ENCODE data around the gene MPST. TPM values are rescaled to one million over a fixed set of nuclear protein-coding genes. Genes with fewer than 3 reads are reported as not detected.
A peak's percentile ranks its signal among the peaks of the same experiment; 100 is the strongest.

The MPST gene
- total RNA-seq, 2 experiments from 2014 or later: 8.5 to 9.1 TPM

- intact Hi-C loops (cut with micrococcal nuclease): no loop called here
- ATAC-seq (no peak), DNase-seq (no peak)
- peaks cover 7% of the 10 kb centered on the region for H3K36me3 Mint-ChIP-seq (ENCODE audit: low read depth)
- H3K27ac Mint-ChIP-seq: no peak overlapping the region
- no peaks in the 10 kb centered on the region for H3K27me3 Mint-ChIP-seq
- TF ChIP-seq CTCF (IDR thresholded peaks at IDR 0.05): no peak
- no peaks in the 10 kb centered on the region for H3K9me3 Mint-ChIP-seq
- CTCF ChIA-PET: interaction anchor here (0.6 to 2.0 kb wide), 7 partner anchors 9 to 401 kb away, joined by 3 to 16 read pairs (median 3); no protein-coding TSS in a partner anchor
- peaks cover 14% of the 10 kb centered on the region for H3K4me1 Mint-ChIP-seq (ENCODE audit: low read depth)
- POLR2A ChIA-PET: interaction anchor here (1.1 to 1.6 kb wide), 3 partner anchors 11 to 139 kb away, joined by 3 to 5 read pairs (median 3); no protein-coding TSS in a partner anchor
- no peak overlapping the region for H3K4me3 Mint-ChIP-seq
Observed at GRCh38 chr22:37054600-37055365, 35.2 kb downstream of the MPST start.

DNA sequence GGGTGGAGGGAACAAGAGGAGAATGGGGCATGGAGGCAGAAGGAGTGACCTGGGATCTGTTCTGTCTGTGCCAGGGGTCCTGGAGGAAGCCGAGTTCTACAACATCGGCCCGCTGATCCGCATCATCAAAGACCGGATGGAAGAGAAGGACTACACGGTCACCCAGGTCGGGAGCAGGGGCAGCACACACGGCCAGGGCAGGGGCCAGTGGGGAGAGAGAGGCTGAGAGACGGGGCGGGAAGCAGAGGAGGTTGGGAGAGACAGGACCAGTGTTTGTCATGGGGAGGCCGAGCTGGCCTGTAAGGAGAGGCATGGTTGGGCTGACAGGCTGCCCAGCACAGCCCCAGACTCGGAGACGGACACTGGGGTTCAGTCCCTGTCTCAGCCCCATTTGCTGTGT, 36.7 kb downstream of the MPST start:
- Mint-ChIP-seq H3K4me3 (no peak overlapping the region), H3K27me3 (no peaks in the 10 kb centered on the region), H3K4me1 (ENCODE audit: low read depth) (peaks cover 27% of the 10 kb centered on the region), H3K36me3 (ENCODE audit: low read depth) (peaks cover 7% of the 10 kb centered on the region), H3K27ac (peak overlapping the region; percentile 30), H3K9me3 (no peaks in the 10 kb centered on the region)
- intact Hi-C loops (cut with micrococcal nuclease): no loop called here
- POLR2A ChIA-PET: no interaction called here
- CTCF ChIA-PET: interaction anchor here (2.0 kb wide), 1 partner anchor 142 kb away, joined by 9 read pairs; no protein-coding TSS in a partner anchor
- no peak for TF ChIP-seq CTCF (IDR thresholded peaks at IDR 0.05)
- ATAC-seq (no peak), DNase-seq (no peak)

GRCh38 chr22:37057226-37057625, 37.7 kb downstream of the MPST start:
- no peak for TF ChIP-seq CTCF (IDR thresholded peaks at IDR 0.05)
- Mint-ChIP-seq H3K4me3 (no peak overlapping the region), H3K4me1 (ENCODE audit: low read depth) (peaks cover 36% of the 10 kb centered on the region), H3K36me3 (ENCODE audit: low read depth) (peaks cover 7% of the 10 kb centered on the region), H3K27me3 (no peaks in the 10 kb centered on the region), H3K27ac (no peak overlapping the region), H3K9me3 (no peaks in the 10 kb centered on the region)
- intact Hi-C loops (cut with micrococcal nuclease): no loop called here
- CTCF ChIA-PET: no interaction called here
- POLR2A ChIA-PET: no interaction called here
- DNase-seq (no peak), ATAC-seq (no peak)

DNA sequence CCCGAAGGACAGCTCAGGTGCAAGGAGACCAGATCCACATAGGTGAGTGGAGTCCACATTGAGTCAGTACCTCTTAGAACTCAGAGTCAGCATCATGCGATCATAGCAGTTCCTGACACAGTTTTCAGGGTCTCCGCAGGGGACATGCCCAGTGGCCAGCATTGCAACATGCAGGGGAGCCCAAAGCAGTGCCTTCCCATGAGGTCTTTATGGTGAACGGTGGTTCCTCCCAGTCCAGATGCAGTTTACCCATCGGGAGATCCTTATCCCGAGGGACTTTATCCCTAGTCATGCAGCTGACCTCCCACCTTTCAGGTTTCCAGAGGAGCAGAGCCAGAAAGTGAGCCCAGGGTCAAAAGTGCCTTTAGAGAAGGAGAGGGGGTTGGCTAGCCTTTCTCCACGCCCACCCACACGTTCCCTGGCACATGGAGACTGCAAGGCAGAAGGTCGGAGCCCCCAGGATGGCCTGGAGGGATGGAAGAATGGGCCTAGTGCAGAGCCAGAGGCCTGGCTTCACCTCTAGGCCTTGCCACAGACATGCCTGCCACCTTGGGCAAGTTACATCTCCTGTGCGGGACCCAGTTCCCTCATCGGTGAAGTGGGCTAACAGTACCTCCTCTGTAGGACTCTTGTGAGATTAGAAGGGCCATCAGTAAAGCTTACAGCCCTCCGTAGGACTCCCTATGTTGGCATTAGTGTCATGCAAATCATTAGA, 38.4 kb downstream of the MPST start:
- ATAC-seq: no peak
- POLR2A ChIA-PET: no interaction called here
- no peak for DNase-seq
- Mint-ChIP-seq H3K9me3 (no peaks in the 10 kb centered on the region), H3K4me1 (ENCODE audit: low read depth) (peaks cover 34% of the 10 kb centered on the region), H3K27ac (no peak overlapping the region), H3K36me3 (ENCODE audit: low read depth) (peaks cover 7% of the 10 kb centered on the region), H3K4me3 (no peak overlapping the region), H3K27me3 (no peaks in the 10 kb centered on the region)
- intact Hi-C loops (cut with micrococcal nuclease): no loop called here
- CTCF ChIA-PET: no interaction called here
- TF ChIP-seq CTCF (IDR thresholded peaks at IDR 0.05): no peak

Data from activated CD8-positive, alpha-beta T cell treated with anti-CD3 and anti-CD28 coated beads for 36 hours (primary cell).